ENCODE data around the gene KIF21A.

Gene KIF21A

DNA sequence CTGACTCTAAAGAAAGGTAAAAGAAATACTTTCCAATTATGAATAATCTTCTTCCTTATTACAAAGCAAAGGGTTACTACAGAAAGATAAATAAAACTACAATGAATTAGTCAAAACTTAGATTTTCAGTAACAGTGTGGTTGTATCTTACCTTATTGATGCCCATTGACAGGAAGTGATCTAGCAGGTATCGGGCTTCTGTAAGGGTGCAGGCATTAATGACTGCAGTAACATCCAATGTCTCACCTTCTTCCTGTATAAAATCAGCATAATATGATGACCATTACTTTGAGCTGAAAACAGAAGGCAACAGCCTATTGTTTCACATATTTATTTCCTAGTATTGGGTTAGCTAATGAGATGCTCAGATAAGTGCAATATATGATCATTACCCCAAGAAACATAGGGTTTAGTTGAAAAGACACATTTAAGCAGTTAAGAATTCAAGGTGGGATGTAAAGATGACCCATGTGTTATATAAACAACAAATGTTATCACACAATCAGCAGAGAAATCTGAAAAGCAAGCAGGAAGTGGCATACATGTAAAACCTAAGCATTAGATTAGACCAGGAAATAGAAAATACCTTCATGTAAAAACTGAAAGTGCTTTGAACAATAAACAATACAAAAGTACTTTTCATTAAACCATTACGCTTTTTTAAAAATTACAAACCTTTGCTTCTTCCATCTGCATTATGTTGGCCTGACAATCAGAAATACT lies 111.2 kb downstream of the KIF21A start:
- FAIRE-seq = no peak
- TF ChIP-seq, protein P1, sequence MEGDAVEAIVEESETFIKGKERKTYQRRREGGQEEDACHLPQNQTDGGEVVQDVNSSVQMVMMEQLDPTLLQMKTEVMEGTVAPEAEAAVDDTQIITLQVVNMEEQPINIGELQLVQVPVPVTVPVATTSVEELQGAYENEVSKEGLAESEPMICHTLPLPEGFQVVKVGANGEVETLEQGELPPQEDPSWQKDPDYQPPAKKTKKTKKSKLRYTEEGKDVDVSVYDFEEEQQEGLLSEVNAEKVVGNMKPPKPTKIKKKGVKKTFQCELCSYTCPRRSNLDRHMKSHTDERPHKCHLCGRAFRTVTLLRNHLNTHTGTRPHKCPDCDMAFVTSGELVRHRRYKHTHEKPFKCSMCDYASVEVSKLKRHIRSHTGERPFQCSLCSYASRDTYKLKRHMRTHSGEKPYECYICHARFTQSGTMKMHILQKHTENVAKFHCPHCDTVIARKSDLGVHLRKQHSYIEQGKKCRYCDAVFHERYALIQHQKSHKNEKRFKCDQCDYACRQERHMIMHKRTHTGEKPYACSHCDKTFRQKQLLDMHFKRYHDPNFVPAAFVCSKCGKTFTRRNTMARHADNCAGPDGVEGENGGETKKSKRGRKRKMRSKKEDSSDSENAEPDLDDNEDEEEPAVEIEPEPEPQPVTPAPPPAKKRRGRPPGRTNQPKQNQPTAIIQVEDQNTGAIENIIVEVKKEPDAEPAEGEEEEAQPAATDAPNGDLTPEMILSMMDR (IDR thresholded peaks at IDR 0.05; ENCODE audit: insufficient read depth, missing control alignments) = no peak
- DNase-seq (ENCODE audit: insufficient read length, low spot score) = no peak

DNA sequence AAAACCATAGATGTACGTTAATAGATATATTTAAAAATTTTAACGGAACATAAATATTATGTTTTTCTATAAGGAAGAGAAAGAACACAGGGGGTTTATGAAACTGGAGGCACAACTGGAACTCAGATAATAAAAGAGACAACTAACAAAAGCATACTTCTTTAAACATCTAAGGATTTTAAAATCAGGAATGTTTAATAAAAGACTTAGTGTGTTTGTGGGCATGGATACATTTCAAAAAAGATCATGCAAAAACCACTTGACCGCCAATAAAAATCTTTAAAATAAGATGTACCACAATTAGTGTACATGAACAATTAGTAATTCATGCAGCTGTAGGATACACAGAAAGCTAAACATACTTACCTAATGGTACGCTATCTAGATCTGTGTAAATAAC lies 113.0 kb downstream of the KIF21A start:
- FAIRE-seq (no peak), DNase-seq (ENCODE audit: insufficient read length, low spot score) (no peak)
- TF ChIP-seq, protein P1 (IDR thresholded peaks at IDR 0.05; ENCODE audit: insufficient read depth, missing control alignments) = no peak

DNA sequence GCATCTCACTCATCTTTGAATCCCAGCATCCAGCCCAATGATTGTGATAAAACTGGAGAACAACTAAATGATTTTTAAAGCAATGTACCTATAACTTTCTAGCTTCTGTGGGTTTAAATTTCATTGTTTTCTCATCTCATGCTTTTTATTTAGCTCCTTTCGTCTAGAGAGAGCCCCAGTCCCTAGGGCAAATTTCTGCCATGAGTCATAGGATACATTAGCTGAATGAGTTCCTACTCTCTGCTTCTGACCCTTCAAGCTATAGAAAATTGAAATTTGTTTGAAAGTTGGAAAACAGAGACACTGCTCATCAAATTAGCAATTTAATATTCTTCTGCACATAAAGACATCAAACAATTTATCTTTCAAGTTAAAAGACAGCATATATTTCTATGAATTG lies 113.9 kb downstream of the KIF21A start:
- no peak for DNase-seq (ENCODE audit: insufficient read length, low spot score)
- TF ChIP-seq, protein P1 (IDR thresholded peaks at IDR 0.05; ENCODE audit: insufficient read depth, missing control alignments) = no peak
- no peak for FAIRE-seq

DNA sequence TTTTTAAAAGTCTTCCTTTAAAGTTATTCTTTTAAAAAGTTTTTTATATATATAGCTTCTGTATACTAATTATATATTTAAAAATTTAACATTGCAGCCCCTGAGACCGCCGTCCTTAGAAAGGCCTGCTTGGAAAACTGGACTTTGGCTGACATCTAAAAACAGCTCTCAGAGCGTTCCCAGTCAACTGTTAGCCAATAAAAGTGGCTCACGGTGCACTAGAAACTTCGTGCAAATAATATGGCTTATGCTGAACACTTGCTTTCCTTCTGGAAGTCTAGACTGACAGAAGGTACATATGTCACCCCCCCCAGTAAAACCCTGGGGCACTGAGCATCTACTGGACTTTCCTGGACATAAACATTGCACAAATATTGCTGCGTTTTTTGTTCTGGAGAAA lies 115.0 kb downstream of the KIF21A start:
- no peak for FAIRE-seq
- TF ChIP-seq, protein P1 (IDR thresholded peaks at IDR 0.05; ENCODE audit: insufficient read depth, missing control alignments) = no peak
- no peak for DNase-seq (ENCODE audit: insufficient read length, low spot score)

DNA sequence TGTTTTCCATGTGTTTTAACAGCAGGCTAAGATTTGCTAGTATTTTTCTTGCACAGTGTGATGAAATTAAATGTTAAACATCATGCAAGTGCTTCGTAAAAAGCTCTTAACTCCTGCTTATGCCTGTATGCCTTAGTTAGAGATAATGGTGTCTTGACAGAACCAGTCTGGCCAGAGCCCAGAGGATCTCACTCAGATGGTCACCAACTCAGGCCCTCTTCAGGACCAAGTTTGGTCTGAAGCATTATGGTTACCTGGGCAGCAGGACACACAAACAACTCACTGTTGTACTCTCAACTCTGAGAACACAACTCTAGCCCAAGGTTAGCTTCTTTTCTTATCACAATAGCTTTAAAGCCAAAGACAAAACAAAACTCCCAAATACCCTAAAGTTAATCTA lies 115.4 kb downstream of the KIF21A start:
- TF ChIP-seq, protein P1 (IDR thresholded peaks at IDR 0.05; ENCODE audit: insufficient read depth, missing control alignments) = no peak
- FAIRE-seq = no peak

DNA sequence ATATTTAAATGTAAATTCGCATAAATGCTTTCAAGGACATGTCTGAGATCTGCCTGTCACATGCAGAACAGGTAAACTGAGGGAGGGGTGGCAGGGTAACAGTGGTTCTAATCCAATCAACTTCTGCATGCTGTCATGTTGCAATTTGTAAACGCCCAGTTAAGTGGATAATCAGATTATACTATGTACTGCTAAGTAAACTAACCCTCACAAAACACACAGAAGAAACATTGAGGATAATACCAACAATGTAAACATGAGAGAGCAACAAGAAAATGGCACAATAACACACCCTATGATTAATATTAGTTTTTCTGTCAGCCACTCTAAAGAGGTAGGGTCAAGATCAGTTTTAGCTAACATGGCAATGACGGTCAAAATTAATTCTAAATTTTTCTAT lies 123.7 kb downstream of the KIF21A start:
- DNase-seq (ENCODE audit: insufficient read length, low spot score) (no peak), FAIRE-seq (peak; percentile 63)
- TF ChIP-seq, protein P1 (IDR thresholded peaks at IDR 0.05; ENCODE audit: insufficient read depth, missing control alignments) = no peak

More for the DNA sequence above, 115.4 kb downstream of the KIF21A start:
- no peak for DNase-seq (ENCODE audit: insufficient read length, low spot score)

DNA sequence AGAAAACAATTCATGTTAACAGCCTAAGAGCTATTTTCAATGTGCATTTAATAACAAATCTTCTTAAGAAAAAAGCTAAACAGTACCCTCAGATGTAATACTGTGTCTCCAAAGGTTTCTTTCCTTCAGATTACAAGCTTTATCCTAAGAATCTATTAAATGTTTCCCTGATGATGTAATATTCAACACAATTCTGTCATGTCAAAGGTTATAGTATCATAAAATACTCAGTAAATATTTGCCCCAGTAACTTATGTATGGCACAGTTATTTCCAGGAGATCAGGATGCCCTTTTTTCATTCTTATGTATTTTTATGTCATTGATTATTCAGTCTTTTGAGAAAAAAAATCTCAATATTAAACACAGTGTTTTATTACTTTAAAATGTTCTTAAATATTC lies 128.4 kb downstream of the KIF21A start:
- TF ChIP-seq, protein P1 (IDR thresholded peaks at IDR 0.05; ENCODE audit: insufficient read depth, missing control alignments) = no peak
- DNase-seq (ENCODE audit: insufficient read length, low spot score) (no peak), FAIRE-seq (no peak)

Measured in D721Med (cell line).